ENCODE data around the gene CFAP92. TPM values are rescaled to one million over a fixed set of nuclear protein-coding genes. Genes with fewer than 3 reads are reported as not detected.

CFAP92 gene
- polyA plus RNA-seq, 1 donor from 2014 or later = not detected

- Mint-ChIP-seq H3K36me3 (no peaks in the 10 kb centered on the region), H3K4me1 (peaks cover 2 to 5% (median 3%) of the 10 kb centered on the region in 3 donors), H3K9me3 (no peaks in the 10 kb centered on the region), H3K27me3 (peaks cover 4% of the 10 kb centered on the region), H3K27ac (no peak overlapping the region), H3K4me3 (peak overlapping the region in 1 of 4 donors; percentile 28)
These were observed 37.8 kb upstream of the CFAP92 start for GRCh38 chr3:129031476-129032215.

- no peak overlapping the region for H3K27ac Mint-ChIP-seq
- peaks cover 6% of the 10 kb centered on the region for H3K27me3 Mint-ChIP-seq
- H3K4me1 Mint-ChIP-seq = peaks cover 7 to 10% (median 9%) of the 10 kb centered on the region in 3 donors
- H3K36me3 Mint-ChIP-seq = no peaks in the 10 kb centered on the region
- H3K9me3 Mint-ChIP-seq = no peaks in the 10 kb centered on the region
- H3K4me3 Mint-ChIP-seq = no peak overlapping the region
These were observed 36.7 kb upstream of the CFAP92 start for GRCh38 chr3:129030611-129031010.

DNA sequence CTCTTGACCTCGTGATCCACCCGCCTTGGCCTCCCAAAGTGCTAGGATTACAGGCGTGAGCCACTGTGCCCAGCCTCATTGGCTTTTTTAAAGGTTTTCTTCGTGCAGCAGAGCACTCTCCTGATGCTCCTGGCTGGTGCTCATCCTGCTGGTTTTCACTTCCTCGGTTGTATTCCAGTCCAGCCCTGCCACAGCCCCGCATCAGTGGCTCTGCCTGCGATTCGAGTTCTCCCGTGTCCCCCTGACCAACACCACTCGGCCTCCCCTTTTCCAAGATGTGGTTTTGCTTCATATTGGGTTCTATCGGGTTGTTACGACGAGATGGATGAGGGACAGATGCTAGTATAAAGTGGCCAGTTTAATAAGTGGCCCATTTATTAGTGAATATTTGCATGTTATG is 35.0 kb upstream of the CFAP92 start:
- Mint-ChIP-seq H3K27me3 (peaks cover 6% of the 10 kb centered on the region), H3K27ac (peak overlapping the region in 1 of 3 donors; percentile 14), H3K4me1 (peaks cover 7 to 10% (median 9%) of the 10 kb centered on the region in 3 donors), H3K36me3 (no peaks in the 10 kb centered on the region), H3K9me3 (no peaks in the 10 kb centered on the region), H3K4me3 (peak overlapping the region in 2 of 4 donors; percentile 65 to 77)

DNA sequence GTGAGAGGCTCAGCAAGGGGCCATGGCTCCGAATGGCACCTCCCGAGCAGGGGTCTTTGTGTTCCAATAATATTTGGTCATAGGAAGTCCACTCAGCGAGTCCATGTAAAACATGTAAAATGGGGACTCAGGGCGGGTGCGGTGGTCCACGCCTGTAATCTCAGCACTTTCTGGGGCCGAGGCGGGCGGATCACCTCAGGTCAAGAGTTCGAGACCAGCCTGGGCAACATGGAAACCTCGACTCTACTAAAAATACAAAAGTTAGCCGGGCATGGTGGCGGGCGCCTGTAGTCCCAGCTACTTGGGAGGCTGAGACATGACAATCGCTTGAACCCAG is 33.6 kb upstream of the CFAP92 start:
- Mint-ChIP-seq H3K9me3 (no peaks in the 10 kb centered on the region), H3K4me3 (peak overlapping the region in 2 of 4 donors; percentile 54 to 78), H3K4me1 (peaks cover 7 to 10% (median 9%) of the 10 kb centered on the region in 3 donors), H3K36me3 (no peaks in the 10 kb centered on the region), H3K27me3 (peaks cover 9% of the 10 kb centered on the region), H3K27ac (no peak overlapping the region)

DNA sequence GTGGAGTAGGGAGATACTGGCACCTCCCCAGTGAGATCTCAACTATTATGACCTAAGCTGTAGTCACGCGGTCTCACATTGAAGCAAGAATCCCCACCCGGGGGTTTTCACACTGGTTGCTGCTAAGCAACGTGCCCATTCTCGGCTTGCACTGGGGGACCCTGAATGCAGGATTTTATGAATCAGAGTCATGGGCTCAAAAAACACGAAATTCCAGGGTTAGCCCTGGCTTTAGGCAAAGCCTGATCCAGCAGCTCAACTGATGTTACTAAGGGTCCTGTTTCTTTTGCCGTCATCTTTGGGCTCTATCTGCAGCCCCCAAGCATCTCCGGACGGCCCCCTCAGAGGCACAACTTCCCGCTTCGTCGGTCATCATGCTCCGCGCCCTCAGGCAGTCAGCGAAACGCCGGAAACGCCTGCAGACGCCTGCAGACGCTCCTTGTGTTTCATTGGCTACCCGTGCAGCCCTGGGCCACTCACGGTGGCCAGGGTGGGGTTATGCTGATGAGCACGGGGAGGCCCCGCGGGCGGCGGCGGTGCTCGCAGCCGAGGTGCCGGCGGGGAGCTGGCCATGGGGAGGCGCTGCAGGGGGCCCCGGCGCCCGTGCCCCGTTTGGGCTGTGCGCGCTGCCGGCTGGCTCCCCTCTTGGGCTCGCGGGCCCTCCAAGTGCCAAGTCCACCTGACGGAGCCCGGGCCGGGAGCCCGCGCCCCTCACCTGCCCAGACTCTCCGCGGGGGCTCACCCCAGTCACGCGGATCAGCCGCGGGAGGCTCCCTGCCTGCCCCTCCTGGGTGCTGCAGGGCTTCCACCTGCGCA is 33.1 kb upstream of the CFAP92 start:
- H3K27me3 Mint-ChIP-seq = peaks cover 7% of the 10 kb centered on the region
- peak overlapping the region; percentile 79 to 99 (median 97) for H3K27ac Mint-ChIP-seq
- no peaks in the 10 kb centered on the region for H3K36me3 Mint-ChIP-seq

DNA sequence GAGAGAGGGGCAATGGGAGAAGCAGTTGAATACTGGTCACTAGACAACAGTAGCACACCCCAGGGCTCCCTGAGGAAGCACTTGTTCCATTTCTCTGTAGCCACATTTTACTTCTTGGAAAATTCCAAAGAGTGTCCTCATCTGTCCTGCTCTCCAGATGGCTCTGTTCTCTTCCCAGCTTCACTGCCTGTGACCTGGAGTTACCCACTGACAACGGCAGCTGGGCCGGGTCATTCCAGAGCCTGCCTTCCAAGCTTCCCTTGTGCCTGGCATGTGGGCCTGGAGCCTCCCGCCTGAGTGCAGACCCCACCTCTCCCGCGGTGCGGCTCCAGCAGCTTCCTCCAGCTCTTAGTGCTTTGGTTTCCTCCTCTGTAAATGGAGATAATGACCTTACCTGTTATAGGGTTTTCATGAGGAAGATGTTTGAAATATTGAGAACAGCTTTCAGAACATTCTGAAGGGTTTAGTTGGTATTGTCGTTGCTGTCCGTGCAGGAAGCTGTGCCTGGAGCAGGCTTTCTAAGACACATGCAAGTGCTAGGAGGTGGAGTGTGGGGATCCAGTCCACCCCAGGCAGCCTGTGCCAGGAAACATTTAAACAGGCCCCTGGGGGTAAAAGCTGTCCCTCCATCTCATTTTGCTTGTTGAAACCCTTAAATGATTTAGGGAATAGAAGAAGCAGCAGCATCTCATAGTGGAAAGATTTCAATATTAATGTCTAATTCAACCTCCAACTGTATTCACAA is 32.0 kb upstream of the CFAP92 start:
- Mint-ChIP-seq H3K27me3 (peaks cover 7% of the 10 kb centered on the region), H3K4me3 (peak overlapping the region; percentile 0 to 95 (median 84)), H3K27ac (peak overlapping the region; percentile 79 to 99 (median 97)), H3K4me1 (peaks cover 7 to 16% (median 10%) of the 10 kb centered on the region in 3 donors), H3K36me3 (no peaks in the 10 kb centered on the region), H3K9me3 (no peaks in the 10 kb centered on the region)

More for the DNA sequence above, 33.1 kb upstream of the CFAP92 start:
- Mint-ChIP-seq H3K9me3 (no peaks in the 10 kb centered on the region), H3K4me3 (peak overlapping the region; percentile 78 to 95 (median 90)), H3K4me1 (peaks cover 7 to 12% (median 10%) of the 10 kb centered on the region in 3 donors)

GRCh38 chr3:129025108-129025507 is 31.2 kb upstream of the CFAP92 start:
- no peaks in the 10 kb centered on the region for H3K9me3 Mint-ChIP-seq
- no peaks in the 10 kb centered on the region for H3K36me3 Mint-ChIP-seq
- H3K27me3 Mint-ChIP-seq = peaks cover 7% of the 10 kb centered on the region
- H3K4me3 Mint-ChIP-seq = peak overlapping the region in 1 of 4 donors; percentile 27
- peaks cover 7 to 16% (median 10%) of the 10 kb centered on the region in 3 donors for H3K4me1 Mint-ChIP-seq
- peak overlapping the region in 2 of 3 donors; percentile 14 to 36 for H3K27ac Mint-ChIP-seq

GRCh38 chr3:129023909-129024308 is 30.0 kb upstream of the CFAP92 start:
- Mint-ChIP-seq H3K4me3 (peak overlapping the region in 1 of 4 donors; percentile 60), H3K27ac (no peak overlapping the region)

DNA sequence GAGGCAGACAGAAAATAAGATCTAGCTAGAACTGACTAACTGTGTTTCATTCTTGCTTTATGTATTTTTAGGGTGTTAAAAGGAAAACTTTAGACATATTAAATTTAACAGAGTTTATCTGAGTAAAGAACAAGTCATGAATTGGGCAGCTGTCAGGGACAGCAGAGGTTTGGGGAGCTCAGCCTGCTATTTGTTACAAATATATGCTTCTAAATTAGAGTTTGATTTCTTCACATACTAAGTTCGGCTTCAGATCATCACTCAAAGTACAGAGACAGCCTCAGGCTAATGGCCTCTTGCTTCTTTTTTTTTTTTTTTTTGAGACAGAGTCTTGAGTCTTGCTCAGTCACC is 29.1 kb upstream of the CFAP92 start:
- H3K27ac Mint-ChIP-seq = peak overlapping the region in 1 of 3 donors; percentile 48
- peaks cover 11 to 21% (median 16%) of the 10 kb centered on the region in 3 donors for H3K4me1 Mint-ChIP-seq
- no peaks in the 10 kb centered on the region for H3K36me3 Mint-ChIP-seq
- H3K9me3 Mint-ChIP-seq = no peaks in the 10 kb centered on the region
- H3K27me3 Mint-ChIP-seq = peaks cover 6% of the 10 kb centered on the region
- no peak overlapping the region for H3K4me3 Mint-ChIP-seq

More at GRCh38 chr3:129023909-129024308, 30.0 kb upstream of the CFAP92 start:
- H3K4me1 Mint-ChIP-seq = peaks cover 7 to 16% (median 10%) of the 10 kb centered on the region in 3 donors
- no peaks in the 10 kb centered on the region for H3K9me3 Mint-ChIP-seq
- peaks cover 6% of the 10 kb centered on the region for H3K27me3 Mint-ChIP-seq
- no peaks in the 10 kb centered on the region for H3K36me3 Mint-ChIP-seq

GRCh38 chr3:129022114-129023007 is 28.5 kb upstream of the CFAP92 start:
- Mint-ChIP-seq H3K9me3 (no peaks in the 10 kb centered on the region), H3K4me3 (peak overlapping the region in 1 of 4 donors; percentile 51), H3K36me3 (no peaks in the 10 kb centered on the region), H3K27ac (peak overlapping the region in 2 of 3 donors; percentile 67 to 69), H3K27me3 (peaks cover 6% of the 10 kb centered on the region), H3K4me1 (peaks cover 18 to 28% (median 22%) of the 10 kb centered on the region in 3 donors)

- H3K27ac Mint-ChIP-seq = peak overlapping the region in 1 of 3 donors; percentile 69
- peaks cover 0 to 3% (median 0%) of the 10 kb centered on the region in 3 donors for H3K9me3 Mint-ChIP-seq
- peaks cover 2% of the 10 kb centered on the region for H3K27me3 Mint-ChIP-seq
- H3K36me3 Mint-ChIP-seq = no peaks in the 10 kb centered on the region
- no peak overlapping the region for H3K4me3 Mint-ChIP-seq
- H3K4me1 Mint-ChIP-seq = peaks cover 23 to 29% (median 25%) of the 10 kb centered on the region in 3 donors
These were observed 27.3 kb upstream of the CFAP92 start for GRCh38 chr3:129021140-129021551.

- Mint-ChIP-seq H3K27me3 (peaks cover 2% of the 10 kb centered on the region), H3K4me3 (no peak overlapping the region), H3K36me3 (no peaks in the 10 kb centered on the region), H3K27ac (peak overlapping the region in 2 of 3 donors; percentile 8 to 57), H3K4me1 (peaks cover 26 to 31% (median 27%) of the 10 kb centered on the region in 3 donors), H3K9me3 (peaks cover 0 to 3% (median 0%) of the 10 kb centered on the region in 3 donors)
These were observed 26.8 kb upstream of the CFAP92 start for GRCh38 chr3:129020691-129021090.

- H3K27me3 Mint-ChIP-seq = peaks cover 2% of the 10 kb centered on the region
These were observed 25.4 kb upstream of the CFAP92 start for GRCh38 chr3:129019266-129019665.

DNA sequence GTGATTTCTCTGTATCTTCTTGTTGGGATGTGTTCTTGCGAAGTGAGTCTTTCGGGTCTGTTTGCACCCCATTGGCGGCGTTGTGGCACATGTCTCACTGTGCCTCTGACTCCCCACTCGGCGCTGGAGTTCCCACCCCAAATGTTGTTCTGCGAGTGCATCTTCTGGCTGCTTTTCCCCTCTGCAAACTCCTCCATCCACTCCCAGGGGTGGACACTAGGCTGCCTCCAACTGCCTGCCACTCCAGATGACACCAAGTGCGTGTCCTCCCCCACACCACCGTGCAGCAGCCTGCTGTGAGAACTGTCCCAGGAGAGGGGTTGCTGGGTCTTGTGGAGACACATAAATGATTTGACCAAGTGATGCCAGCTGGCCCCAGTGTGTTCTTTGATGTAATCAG is 24.9 kb upstream of the CFAP92 start:
- Mint-ChIP-seq H3K4me1 (peaks cover 31 to 37% (median 33%) of the 10 kb centered on the region in 3 donors), H3K4me3 (peak overlapping the region in 2 of 4 donors; percentile 7 to 77), H3K27me3 (peaks cover 2% of the 10 kb centered on the region), H3K27ac (peak overlapping the region; percentile 89 to 98 (median 93)), H3K9me3 (peaks cover 0 to 3% (median 0%) of the 10 kb centered on the region in 3 donors), H3K36me3 (no peaks in the 10 kb centered on the region)

More at GRCh38 chr3:129019266-129019665, 25.4 kb upstream of the CFAP92 start:
- Mint-ChIP-seq H3K27ac (peak overlapping the region in 1 of 3 donors; percentile 89), H3K36me3 (no peaks in the 10 kb centered on the region), H3K4me3 (no peak overlapping the region), H3K9me3 (peaks cover 0 to 3% (median 0%) of the 10 kb centered on the region in 3 donors), H3K4me1 (peaks cover 31 to 37% (median 33%) of the 10 kb centered on the region in 3 donors)
